Ascending aorta (tissue), 2 donors: ENCODE data around the gene ATP8A2. TPM values are rescaled to one million over a fixed set of nuclear protein-coding genes. Genes with fewer than 3 reads are reported as not detected.

Experiments
- DNase-seq, 2 donors: peaks; one replicate each; pipeline ENCODE4 v3.0.0-alpha.2; 2019; ENCODE audit warnings: low spot score in 2 of 2
- H3K27ac ChIP-seq, 2 donors: fragments of 200-600 bp; sonication (generic); one replicate each; pipeline ENCODE4 v1.5.1; 2016 to 2017; ENCODE audit warnings: mild to moderate bottlenecking in 1 of 2
- H3K27me3 ChIP-seq: fragments of 200-600 bp; sonication (generic); one replicate; pipeline ENCODE4 v1.5.1; 2017
- H3K36me3 ChIP-seq, 2 donors: fragments of 200-600 bp; sonication (generic); one replicate each; pipeline ENCODE4 v1.5.1; 2016
- H3K4me1 ChIP-seq, 2 donors: fragments of 200-600 bp; sonication (generic); one replicate each; pipeline ENCODE4 v1.5.1; 2016 to 2017; ENCODE audit warnings: mild to moderate bottlenecking in 1 of 2
- H3K4me3 ChIP-seq, 2 donors: fragments of 200-600 bp; sonication (generic); one replicate each; pipeline ENCODE4 v1.5.1; 2016 to 2017; ENCODE audit warnings: mild to moderate bottlenecking in 1 of 2
- H3K9me3 ChIP-seq, 2 donors: fragments of 200-600 bp; sonication (generic); one replicate each; pipeline ENCODE4 v1.5.1; 2016
- intact Hi-C: fragments of 100-400 bp; cut with DNase I; formaldehyde crosslinking; loops from one replicate; pipeline ENCODE4 v1.15.1; 2023
- total RNA-seq: library from RNA; depleted of rRNA; stranded (reverse); fragments of >200 nt; gene quantifications from one replicate; pipeline ENCODE4 v1.1.0, GENCODE V29; 2016
- TF ChIP-seq, protein P1 (sequence below), 3 experiments: fragments of 200-600 bp in 2 of 3; fragments of 450-650 bp in 1 of 3; sonication (generic) in 2 of 3; IDR thresholded peaks; one replicate each; pipeline ENCODE4 v1.5.1; 2016 to 2019; ENCODE audit warnings: antibody characterized with exemption in 3 of 3, mild to moderate bottlenecking in 1 of 3, moderate library complexity in 1 of 3

Gene ATP8A2
- total RNA-seq, 1 donor from 2014 or later: under 0.01 TPM

GRCh38 chr13:26017932-26018665 is 646.3 kb downstream of the ATP8A2 start:
- intact Hi-C loops: no loop called here
- H3K4me1 ChIP-seq: peaks cover 0 to 4% of the 10 kb centered on the region in 2 donors

GRCh38 chr13:26019251-26019650 is 647.5 kb downstream of the ATP8A2 start:
- Histone ChIP-seq H3K27me3 (no peaks in the 10 kb centered on the region), H3K9me3 (no peaks in the 10 kb centered on the region), H3K4me1 (peaks cover 0 to 5% of the 10 kb centered on the region in 2 donors), H3K4me3 (no peak overlapping the region), H3K36me3 (no peaks in the 10 kb centered on the region), H3K27ac (no peak overlapping the region)
- DNase-seq: no peak
- TF ChIP-seq, protein P1, sequence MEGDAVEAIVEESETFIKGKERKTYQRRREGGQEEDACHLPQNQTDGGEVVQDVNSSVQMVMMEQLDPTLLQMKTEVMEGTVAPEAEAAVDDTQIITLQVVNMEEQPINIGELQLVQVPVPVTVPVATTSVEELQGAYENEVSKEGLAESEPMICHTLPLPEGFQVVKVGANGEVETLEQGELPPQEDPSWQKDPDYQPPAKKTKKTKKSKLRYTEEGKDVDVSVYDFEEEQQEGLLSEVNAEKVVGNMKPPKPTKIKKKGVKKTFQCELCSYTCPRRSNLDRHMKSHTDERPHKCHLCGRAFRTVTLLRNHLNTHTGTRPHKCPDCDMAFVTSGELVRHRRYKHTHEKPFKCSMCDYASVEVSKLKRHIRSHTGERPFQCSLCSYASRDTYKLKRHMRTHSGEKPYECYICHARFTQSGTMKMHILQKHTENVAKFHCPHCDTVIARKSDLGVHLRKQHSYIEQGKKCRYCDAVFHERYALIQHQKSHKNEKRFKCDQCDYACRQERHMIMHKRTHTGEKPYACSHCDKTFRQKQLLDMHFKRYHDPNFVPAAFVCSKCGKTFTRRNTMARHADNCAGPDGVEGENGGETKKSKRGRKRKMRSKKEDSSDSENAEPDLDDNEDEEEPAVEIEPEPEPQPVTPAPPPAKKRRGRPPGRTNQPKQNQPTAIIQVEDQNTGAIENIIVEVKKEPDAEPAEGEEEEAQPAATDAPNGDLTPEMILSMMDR (IDR thresholded peaks at IDR 0.05): no peak
- intact Hi-C loops: no loop called here

More at GRCh38 chr13:26017932-26018665, 646.3 kb downstream of the ATP8A2 start:
- no peak for DNase-seq
- H3K27me3 ChIP-seq: no peaks in the 10 kb centered on the region
- H3K4me3 ChIP-seq: no peak overlapping the region
- no peaks in the 10 kb centered on the region for H3K9me3 ChIP-seq
- no peaks in the 10 kb centered on the region for H3K36me3 ChIP-seq
- TF ChIP-seq, protein P1 (IDR thresholded peaks at IDR 0.05): no peak
- no peak overlapping the region for H3K27ac ChIP-seq

DNA sequence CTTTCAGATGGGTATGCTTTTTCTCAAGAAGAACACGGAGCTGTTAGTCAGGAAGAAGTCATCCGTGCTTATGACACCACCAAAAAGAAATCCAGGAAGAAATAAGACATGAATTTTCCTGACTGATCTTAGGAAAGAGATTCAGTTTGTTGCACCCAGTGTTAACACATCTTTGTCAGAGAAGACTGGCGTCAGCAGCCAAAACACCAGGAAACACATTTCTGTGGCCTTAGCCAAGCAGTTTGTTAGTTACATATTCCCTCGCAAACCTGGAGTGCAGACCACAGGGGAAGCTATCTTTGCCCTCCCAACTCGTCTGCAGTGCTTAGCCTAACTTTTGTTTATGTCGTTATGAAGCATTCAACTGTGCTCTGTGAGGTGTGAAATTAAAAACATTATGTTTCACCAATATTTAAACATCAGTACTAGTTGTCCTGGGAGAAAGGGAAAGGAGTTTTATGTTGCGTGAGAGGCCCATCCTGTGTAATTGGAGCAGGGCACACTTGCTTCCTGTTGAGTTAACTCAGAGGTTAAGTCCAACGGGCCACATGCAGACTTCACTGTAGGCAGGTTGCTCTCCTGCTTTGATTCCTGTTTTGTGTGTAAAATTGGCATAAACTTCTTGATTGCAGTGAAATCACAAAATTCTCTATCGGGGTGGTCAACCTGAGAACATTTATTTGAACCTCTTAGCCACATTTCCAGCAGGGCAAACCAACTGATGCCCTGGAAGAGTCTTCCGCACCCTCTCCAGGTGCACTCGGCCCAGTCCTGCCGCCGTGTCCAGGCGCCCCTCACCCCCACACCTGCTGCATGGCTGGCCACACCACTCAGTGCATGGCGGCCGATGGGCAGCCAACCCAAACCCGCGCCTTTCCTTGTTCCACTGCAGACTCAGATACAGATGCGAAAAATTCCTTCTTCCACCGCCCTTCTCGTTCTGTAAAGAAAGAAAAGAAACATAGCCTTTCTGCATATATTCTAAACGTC is 648.4 kb downstream of the ATP8A2 start:
- no peaks in the 10 kb centered on the region for H3K9me3 ChIP-seq
- intact Hi-C loops: no loop called here
- no peaks in the 10 kb centered on the region for H3K27me3 ChIP-seq
- no peak overlapping the region for H3K4me3 ChIP-seq
- DNase-seq: no peak
- TF ChIP-seq, protein P1 (IDR thresholded peaks at IDR 0.05): no peak
- H3K4me1 ChIP-seq: peaks cover 0 to 7% of the 10 kb centered on the region in 2 donors
- H3K36me3 ChIP-seq: no peaks in the 10 kb centered on the region
- H3K27ac ChIP-seq: no peak overlapping the region

DNA sequence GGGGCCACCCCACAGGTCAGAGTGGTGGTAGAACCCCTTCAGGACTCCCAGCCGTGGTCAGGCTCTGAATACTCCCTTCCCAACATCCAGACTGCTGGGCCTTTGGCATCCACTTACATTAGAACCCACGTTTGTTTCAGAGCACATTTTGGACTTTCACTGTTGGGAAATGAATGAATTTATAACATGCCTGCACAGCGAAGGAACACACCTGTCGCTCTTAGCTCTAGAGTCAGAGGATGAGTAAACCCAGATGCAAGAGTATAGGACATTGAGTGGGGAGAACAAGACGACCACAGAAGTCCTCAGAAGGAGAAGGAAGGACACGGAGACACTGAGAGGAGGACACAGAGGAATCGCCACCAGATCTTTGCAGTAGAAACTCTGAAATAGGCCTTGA is 649.1 kb downstream of the ATP8A2 start:
- DNase-seq: no peak
- TF ChIP-seq, protein P1 (IDR thresholded peaks at IDR 0.05): no peak
- Histone ChIP-seq H3K27ac (no peak overlapping the region), H3K36me3 (no peaks in the 10 kb centered on the region), H3K4me1 (peaks cover 0 to 8% of the 10 kb centered on the region in 2 donors), H3K4me3 (no peak overlapping the region), H3K27me3 (no peaks in the 10 kb centered on the region), H3K9me3 (no peaks in the 10 kb centered on the region)
- intact Hi-C loops: no loop called here

GRCh38 chr13:26021516-26021915 is 649.7 kb downstream of the ATP8A2 start:
- H3K4me3 ChIP-seq: no peak overlapping the region
- H3K36me3 ChIP-seq: no peaks in the 10 kb centered on the region
- TF ChIP-seq, protein P1 (IDR thresholded peaks at IDR 0.05): no peak
- intact Hi-C loops: no loop called here
- H3K4me1 ChIP-seq: peaks cover 0 to 8% of the 10 kb centered on the region in 2 donors
- no peak overlapping the region for H3K27ac ChIP-seq
- DNase-seq: no peak
- H3K27me3 ChIP-seq: no peaks in the 10 kb centered on the region
- H3K9me3 ChIP-seq: no peaks in the 10 kb centered on the region
